GM13977 (cell line): ENCODE data around the gene MGMT.

ENCODE experiments used
- DNase-seq: peaks from one replicate; pipeline ENCODE4 v3.0.0; 2012; ENCODE audit warnings: low spot score
- CTCF ChIP-seq: IDR thresholded peaks from 2 replicates; pipeline ENCODE4 v1.5.1; 2012; ENCODE audit warnings: mild to moderate bottlenecking, control low read depth; ENCODE audit not compliant: insufficient read depth; ENCODE audit errors: extremely low read depth, missing control alignments
- in situ Hi-C: fragments of 300-500 bp; cut with MboI; formaldehyde crosslinking; loops from one replicate; pipeline ENCODE4 v1.12.0; 2022; ENCODE audit warnings: low sequenced_read_pairs, low pct_unique_long_range_greater_than_20kb, mixed read lengths, inconsistent platforms; ENCODE audit not compliant: unreplicated experiment

Gene MGMT

GRCh38 chr10:129709627-129710509 lies 242.8 kb downstream of the MGMT start:
- in situ Hi-C loops = no loop called here
- no peak for TF ChIP-seq CTCF
- no peak for DNase-seq

- DNase-seq = no peak
- in situ Hi-C loops = no loop called here
- no peak for TF ChIP-seq CTCF
These were observed 243.4 kb downstream of the MGMT start for GRCh38 chr10:129710510-129710847.

GRCh38 chr10:129711291-129711690 lies 244.2 kb downstream of the MGMT start:
- TF ChIP-seq CTCF = no peak
- DNase-seq = no peak
- in situ Hi-C loops = no loop called here

GRCh38 chr10:129712000-129712399 lies 245.0 kb downstream of the MGMT start:
- no peak for TF ChIP-seq CTCF
- DNase-seq = no peak
- in situ Hi-C loops = no loop called here

GRCh38 chr10:129713659-129714265 lies 246.7 kb downstream of the MGMT start:
- in situ Hi-C loops = no loop called here
- no peak for DNase-seq
- TF ChIP-seq CTCF = no peak

- in situ Hi-C loops = no loop called here
- no peak for DNase-seq
- TF ChIP-seq CTCF = no peak
These were observed 248.8 kb downstream of the MGMT start for GRCh38 chr10:129715805-129716204.
